GM12864 (cell line): ENCODE measurements around the gene PCDH9.

ENCODE experiments used
- DNase-seq: peaks from one replicate; pipeline ENCODE4 v3.0.0-alpha.2; 2011; ENCODE audit warnings: low read depth
- H3K4me3 ChIP-seq: 2 replicates; pipeline ENCODE4 v1.5.1; 2011; ENCODE audit warnings: mild to moderate bottlenecking, low read depth, low read length, control low read depth
- TF ChIP-seq, protein P1 (sequence below): IDR thresholded peaks from 2 replicates; pipeline ENCODE4 v1.5.1; 2011; ENCODE audit warnings: low read depth, mild to moderate bottlenecking, moderate library complexity, low read length, control low read depth, inconsistent platforms; ENCODE audit errors: missing control alignments

PCDH9 gene

DNA sequence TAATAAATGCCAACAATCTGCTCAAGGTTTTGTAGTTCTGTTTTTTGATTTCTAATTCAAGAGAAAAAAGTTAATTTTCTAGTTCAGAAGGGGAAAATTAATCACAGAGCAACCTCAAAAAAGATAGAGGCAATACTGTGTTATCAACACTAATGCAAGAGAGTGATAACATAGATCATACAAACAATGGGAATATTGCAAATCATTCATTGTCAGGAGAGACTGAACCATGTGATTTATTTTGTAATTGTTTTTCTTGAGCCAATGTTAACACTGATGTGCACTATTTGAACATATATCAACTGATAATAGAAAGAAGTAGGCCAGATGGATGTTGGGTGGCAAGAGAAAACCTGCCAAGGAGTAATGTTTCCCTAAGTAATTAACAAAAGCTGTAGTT is 19.9 kb downstream of the PCDH9 start:
- TF ChIP-seq, protein P1, sequence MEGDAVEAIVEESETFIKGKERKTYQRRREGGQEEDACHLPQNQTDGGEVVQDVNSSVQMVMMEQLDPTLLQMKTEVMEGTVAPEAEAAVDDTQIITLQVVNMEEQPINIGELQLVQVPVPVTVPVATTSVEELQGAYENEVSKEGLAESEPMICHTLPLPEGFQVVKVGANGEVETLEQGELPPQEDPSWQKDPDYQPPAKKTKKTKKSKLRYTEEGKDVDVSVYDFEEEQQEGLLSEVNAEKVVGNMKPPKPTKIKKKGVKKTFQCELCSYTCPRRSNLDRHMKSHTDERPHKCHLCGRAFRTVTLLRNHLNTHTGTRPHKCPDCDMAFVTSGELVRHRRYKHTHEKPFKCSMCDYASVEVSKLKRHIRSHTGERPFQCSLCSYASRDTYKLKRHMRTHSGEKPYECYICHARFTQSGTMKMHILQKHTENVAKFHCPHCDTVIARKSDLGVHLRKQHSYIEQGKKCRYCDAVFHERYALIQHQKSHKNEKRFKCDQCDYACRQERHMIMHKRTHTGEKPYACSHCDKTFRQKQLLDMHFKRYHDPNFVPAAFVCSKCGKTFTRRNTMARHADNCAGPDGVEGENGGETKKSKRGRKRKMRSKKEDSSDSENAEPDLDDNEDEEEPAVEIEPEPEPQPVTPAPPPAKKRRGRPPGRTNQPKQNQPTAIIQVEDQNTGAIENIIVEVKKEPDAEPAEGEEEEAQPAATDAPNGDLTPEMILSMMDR = no peak

DNA sequence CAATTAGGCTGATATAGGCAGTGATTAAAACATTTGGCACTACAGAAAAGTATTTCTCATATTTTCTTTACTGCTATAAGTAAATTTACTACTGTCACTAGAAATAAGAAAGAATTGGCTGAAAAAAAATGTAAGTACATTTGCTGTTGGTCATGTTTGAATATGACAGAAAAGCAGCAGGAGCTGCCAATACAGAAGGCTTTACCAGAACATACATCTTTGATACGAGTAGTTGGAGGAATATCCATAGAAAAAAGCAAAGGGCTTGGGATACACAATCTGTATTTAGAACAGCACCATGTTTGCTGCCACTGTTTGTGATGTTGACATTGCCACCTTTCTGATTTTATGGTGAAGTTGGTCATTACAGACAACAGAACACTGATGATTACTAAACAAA is 21.6 kb downstream of the PCDH9 start:
- TF ChIP-seq, protein P1 = no peak
- no peak for DNase-seq
- no peak overlapping the region for H3K4me3 ChIP-seq

More for the DNA sequence above, 19.9 kb downstream of the PCDH9 start:
- no peak overlapping the region for H3K4me3 ChIP-seq
- no peak for DNase-seq

DNA sequence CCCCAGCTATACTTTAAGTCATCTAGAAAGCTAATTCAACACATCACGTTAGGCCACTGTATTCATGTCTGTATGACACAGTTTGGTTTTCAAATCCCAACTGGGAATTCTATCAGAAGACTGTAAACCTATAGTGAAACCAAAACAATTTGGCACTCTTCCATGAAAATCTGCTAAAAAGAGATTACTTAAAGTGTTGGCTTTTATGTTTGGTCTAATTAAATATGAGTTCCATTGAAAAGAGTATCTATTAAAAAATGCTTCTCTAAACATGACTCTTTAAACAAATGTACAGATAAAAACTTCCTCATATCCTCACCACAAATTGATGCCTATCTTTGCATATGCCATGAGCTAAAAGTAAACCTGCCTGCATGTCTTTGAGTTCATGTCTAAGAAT is 25.4 kb downstream of the PCDH9 start:
- no peak for DNase-seq
- TF ChIP-seq, protein P1 = no peak
- H3K4me3 ChIP-seq = no peak overlapping the region

DNA sequence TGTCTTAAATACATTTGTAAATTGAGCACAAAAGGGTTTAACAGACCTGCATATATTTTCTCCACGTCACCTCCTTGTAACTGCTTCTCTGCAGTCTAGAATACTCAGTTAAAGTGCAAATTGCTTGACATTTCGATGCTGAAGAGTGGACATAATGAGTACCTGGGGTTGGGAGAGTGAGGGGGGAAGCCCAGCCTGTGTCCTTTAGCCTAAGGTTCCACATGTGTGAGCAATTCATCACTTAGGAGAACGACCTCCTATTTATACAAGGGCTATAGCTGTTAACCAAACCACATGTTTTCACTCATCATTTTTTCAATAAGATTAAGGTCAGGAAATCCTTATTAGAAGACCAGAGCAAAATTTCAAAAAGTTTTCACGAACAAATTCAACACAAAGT is 29.5 kb downstream of the PCDH9 start:
- TF ChIP-seq, protein P1 = no peak
- no peak for DNase-seq

DNA sequence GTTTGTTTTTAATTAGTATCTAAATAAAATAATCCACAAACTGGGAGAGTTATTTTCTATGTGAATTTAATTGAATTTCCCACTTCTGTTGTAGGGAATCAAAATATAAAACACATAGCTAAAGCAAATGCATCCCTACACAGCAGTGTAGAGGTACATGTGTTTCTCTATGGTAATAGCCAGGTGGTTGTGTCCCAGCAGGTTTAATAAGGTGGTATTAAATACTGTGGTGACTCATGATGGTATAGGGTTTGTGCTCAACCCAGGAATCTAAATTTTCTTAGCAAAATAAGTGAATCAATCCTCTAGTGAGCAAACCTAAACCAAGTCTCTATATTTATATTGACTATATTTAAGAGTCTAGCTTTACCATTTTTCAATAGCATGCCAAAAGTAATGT is 30.0 kb downstream of the PCDH9 start:
- TF ChIP-seq, protein P1 = no peak
- no peak overlapping the region for H3K4me3 ChIP-seq
- no peak for DNase-seq

More for the DNA sequence above, 29.5 kb downstream of the PCDH9 start:
- H3K4me3 ChIP-seq = no peak overlapping the region

DNA sequence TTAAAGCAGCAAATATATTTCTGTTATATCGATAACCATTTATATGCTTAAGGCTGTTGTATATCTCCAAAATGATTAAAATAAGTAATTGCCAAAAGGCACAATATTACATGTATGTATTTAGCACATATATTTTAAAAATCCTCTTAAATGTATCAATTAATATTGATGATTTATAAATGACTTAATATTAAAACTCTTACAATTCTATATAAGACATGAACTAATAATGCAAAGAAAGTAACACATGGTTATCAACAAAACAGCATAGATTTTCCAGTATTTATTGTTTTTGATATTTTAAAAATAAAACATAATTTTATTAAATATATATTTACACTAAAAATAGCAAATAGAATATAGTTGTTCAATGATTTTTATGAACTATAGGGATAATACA is 32.4 kb downstream of the PCDH9 start:
- no peak for DNase-seq
- no peak overlapping the region for H3K4me3 ChIP-seq
- TF ChIP-seq, protein P1 = no peak

DNA sequence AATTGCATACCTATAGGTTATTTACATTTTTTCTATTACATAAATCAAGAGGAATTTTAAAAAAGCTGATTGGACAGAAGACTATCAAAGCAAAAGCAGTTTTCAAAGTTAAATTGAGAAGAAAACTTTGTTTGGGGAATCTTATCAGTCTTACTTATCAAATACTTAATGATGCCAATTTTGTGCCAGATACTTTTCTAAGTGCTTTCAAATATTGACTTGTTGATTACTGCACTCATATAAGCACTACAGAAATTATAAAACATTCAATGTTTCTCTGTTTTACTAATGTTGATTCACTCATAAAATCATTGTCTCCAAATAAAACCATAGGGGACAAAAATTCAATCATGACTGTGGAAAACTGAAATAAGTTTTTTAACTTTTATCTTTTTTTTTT is 36.2 kb downstream of the PCDH9 start:
- DNase-seq = no peak
- no peak overlapping the region for H3K4me3 ChIP-seq
- TF ChIP-seq, protein P1 = no peak
